ENCODE results near the gene CERS5. TPM values are rescaled to one million over a fixed set of nuclear protein-coding genes. Genes with fewer than 3 reads are reported as not detected.

The CERS5 gene
- total RNA-seq, 1 donor from 2014 or later = 33.2 TPM

GRCh38 chr12:50129290-50129689, 37.9 kb downstream of the CERS5 start:
- no peaks in the 10 kb centered on the region for H3K27me3 ChIP-seq
- no peaks in the 10 kb centered on the region for H3K9me3 ChIP-seq
- DNase-seq (no peak), ATAC-seq (no peak)
- no peaks in the 10 kb centered on the region for H3K4me1 ChIP-seq
- no peak for TF ChIP-seq CTCF (IDR thresholded peaks at IDR 0.05)
- no peak overlapping the region for H3K4me3 ChIP-seq
- H3K36me3 ChIP-seq = peaks cover 76% of the 10 kb centered on the region
- intact Hi-C loops (cut with DNase I) = no loop called here
- no peak overlapping the region for H3K27ac ChIP-seq

- DNase-seq (no peak), ATAC-seq (no peak)
- no peak for TF ChIP-seq CTCF (IDR thresholded peaks at IDR 0.05)
- no peak overlapping the region for H3K27ac ChIP-seq
- no peaks in the 10 kb centered on the region for H3K27me3 ChIP-seq
- H3K9me3 ChIP-seq = no peaks in the 10 kb centered on the region
- H3K4me3 ChIP-seq = no peak overlapping the region
- H3K4me1 ChIP-seq = no peaks in the 10 kb centered on the region
- H3K36me3 ChIP-seq = peaks cover 73% of the 10 kb centered on the region
- intact Hi-C loops (cut with DNase I) = no loop called here
Observed at GRCh38 chr12:50127546-50127945, 39.6 kb downstream of the CERS5 start.

GRCh38 chr12:50123203-50123602, 44.0 kb downstream of the CERS5 start:
- no peak for TF ChIP-seq CTCF (IDR thresholded peaks at IDR 0.05)
- Histone ChIP-seq H3K27me3 (no peaks in the 10 kb centered on the region), H3K4me3 (no peak overlapping the region), H3K36me3 (peaks cover 72% of the 10 kb centered on the region), H3K4me1 (no peaks in the 10 kb centered on the region), H3K9me3 (no peaks in the 10 kb centered on the region), H3K27ac (no peak overlapping the region)
- DNase-seq (no peak), ATAC-seq (no peak)
- intact Hi-C loops (cut with DNase I) = no loop called here

GRCh38 chr12:50121641-50122040, 45.5 kb downstream of the CERS5 start:
- no peak for ATAC-seq
- H3K27me3 ChIP-seq = no peaks in the 10 kb centered on the region

GRCh38 chr12:50120953-50121352, 46.2 kb downstream of the CERS5 start:
- no peak for TF ChIP-seq CTCF (IDR thresholded peaks at IDR 0.05)
- Histone ChIP-seq H3K27me3 (no peaks in the 10 kb centered on the region), H3K4me3 (no peak overlapping the region), H3K4me1 (peaks cover 12% of the 10 kb centered on the region), H3K27ac (no peak overlapping the region), H3K36me3 (peaks cover 70% of the 10 kb centered on the region), H3K9me3 (no peaks in the 10 kb centered on the region)
- intact Hi-C loops (cut with DNase I) = no loop called here
- DNase-seq (no peak), ATAC-seq (no peak)

More at GRCh38 chr12:50121641-50122040, 45.5 kb downstream of the CERS5 start:
- Histone ChIP-seq H3K4me1 (peaks cover 5% of the 10 kb centered on the region), H3K27ac (no peak overlapping the region), H3K36me3 (peaks cover 68% of the 10 kb centered on the region), H3K9me3 (no peaks in the 10 kb centered on the region), H3K4me3 (no peak overlapping the region)
- no peak for TF ChIP-seq CTCF (IDR thresholded peaks at IDR 0.05)
- no peak for DNase-seq
- intact Hi-C loops (cut with DNase I) = no loop called here

- Histone ChIP-seq H3K36me3 (peaks cover 75% of the 10 kb centered on the region), H3K27ac (no peak overlapping the region), H3K4me1 (peaks cover 12% of the 10 kb centered on the region), H3K9me3 (no peaks in the 10 kb centered on the region), H3K27me3 (no peaks in the 10 kb centered on the region), H3K4me3 (no peak overlapping the region)
- no peak for DNase-seq
- no peak for ATAC-seq
- no peak for TF ChIP-seq CTCF (IDR thresholded peaks at IDR 0.05)
- intact Hi-C loops (cut with DNase I) = no loop called here
Observed at GRCh38 chr12:50120521-50120920, 46.6 kb downstream of the CERS5 start.
